ENCODE measurements around the gene GALNT15.

DNA sequence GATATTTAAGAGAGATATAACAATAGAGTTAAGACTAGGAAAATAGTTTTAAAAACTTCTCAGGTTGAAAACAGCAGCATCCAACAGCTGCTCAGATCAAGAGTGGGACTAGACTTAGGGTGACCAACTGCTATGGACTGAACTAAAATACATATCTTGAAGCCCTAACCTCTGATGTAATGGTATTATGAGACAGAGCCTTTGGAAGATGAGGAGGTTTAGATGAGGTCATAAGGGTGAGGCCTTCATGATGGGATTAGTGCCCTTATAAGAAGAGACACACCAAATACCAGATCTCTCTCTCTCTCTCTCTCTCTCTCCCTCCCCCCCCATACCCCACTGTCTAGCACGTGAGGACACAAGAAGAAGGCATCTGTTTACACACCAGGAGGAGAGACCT lies 37.4 kb upstream of the GALNT15 start:
- TF ChIP-seq, protein P1, sequence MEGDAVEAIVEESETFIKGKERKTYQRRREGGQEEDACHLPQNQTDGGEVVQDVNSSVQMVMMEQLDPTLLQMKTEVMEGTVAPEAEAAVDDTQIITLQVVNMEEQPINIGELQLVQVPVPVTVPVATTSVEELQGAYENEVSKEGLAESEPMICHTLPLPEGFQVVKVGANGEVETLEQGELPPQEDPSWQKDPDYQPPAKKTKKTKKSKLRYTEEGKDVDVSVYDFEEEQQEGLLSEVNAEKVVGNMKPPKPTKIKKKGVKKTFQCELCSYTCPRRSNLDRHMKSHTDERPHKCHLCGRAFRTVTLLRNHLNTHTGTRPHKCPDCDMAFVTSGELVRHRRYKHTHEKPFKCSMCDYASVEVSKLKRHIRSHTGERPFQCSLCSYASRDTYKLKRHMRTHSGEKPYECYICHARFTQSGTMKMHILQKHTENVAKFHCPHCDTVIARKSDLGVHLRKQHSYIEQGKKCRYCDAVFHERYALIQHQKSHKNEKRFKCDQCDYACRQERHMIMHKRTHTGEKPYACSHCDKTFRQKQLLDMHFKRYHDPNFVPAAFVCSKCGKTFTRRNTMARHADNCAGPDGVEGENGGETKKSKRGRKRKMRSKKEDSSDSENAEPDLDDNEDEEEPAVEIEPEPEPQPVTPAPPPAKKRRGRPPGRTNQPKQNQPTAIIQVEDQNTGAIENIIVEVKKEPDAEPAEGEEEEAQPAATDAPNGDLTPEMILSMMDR (IDR thresholded peaks at IDR 0.05) = no peak
- no peak for TF ChIP-seq EZH2 (IDR thresholded peaks at IDR 0.05; ENCODE audit: borderline replicate concordance, insufficient read depth, low read depth, low read length, poor library complexity, severe bottlenecking)

All from B cell (primary cell).